Bronchus fibroblast of lung (primary cell): ENCODE measurements around the gene ZNF202. TPM values are rescaled to one million over a fixed set of nuclear protein-coding genes. Genes with fewer than 3 reads are reported as not detected.

Source experiments
- total RNA-seq: library from RNA; depleted of rRNA; stranded (reverse); fragments of >200 nt; gene quantifications from 2 replicates; pipeline ENCODE4 v1.2.3, GENCODE V29; 2015

ZNF202 gene
- 4.7 and 5.2 TPM in 2 replicates for total RNA-seq

DNA sequence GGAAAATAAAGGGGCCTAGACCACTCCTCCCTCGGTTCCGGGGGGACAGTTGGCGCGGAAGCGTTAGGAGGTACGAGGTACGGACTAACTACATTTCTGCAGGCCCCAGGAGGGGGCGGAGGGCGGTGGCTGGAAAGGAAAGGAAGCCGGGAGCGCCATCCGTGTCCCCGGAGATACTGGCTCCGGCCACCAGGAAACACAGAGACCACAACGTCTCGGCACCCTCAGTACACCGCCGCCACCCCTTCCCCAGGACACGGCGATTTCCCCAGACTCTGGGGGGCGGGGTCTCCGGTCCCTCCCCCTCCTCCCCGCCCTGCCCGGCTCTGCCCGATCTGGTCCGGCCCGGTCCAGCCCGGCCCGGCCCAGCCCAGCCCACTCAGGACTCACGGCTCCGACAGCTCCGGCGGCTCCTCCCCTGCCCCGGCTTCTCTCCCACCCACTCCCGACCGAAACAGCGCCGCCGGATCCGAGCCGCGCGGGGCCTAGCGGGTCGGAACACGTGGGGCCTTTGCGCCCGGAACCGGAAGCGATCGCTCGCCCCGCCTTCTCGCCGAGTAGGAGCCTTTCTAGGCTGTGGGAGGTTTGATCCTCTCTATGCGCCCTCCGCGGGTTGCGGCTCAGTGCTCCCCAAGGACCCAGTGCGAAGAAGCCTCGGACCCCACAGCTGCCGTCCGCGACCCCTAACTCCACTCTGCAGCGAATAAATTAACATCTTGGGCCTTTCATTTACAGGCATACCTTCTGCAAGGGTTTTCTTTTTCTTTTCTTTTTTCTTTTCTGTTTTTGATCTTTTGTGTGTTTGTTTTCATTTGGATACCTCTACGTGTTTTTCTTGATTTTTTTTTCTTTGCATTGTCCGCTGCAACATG is at the start of gene ZNF202:
ZNF202 (minus strand) TSS at position 502 of the 872 bp plus-strand sequence. CDS start 10,772 bp downstream, outside the sequence.

DNA sequence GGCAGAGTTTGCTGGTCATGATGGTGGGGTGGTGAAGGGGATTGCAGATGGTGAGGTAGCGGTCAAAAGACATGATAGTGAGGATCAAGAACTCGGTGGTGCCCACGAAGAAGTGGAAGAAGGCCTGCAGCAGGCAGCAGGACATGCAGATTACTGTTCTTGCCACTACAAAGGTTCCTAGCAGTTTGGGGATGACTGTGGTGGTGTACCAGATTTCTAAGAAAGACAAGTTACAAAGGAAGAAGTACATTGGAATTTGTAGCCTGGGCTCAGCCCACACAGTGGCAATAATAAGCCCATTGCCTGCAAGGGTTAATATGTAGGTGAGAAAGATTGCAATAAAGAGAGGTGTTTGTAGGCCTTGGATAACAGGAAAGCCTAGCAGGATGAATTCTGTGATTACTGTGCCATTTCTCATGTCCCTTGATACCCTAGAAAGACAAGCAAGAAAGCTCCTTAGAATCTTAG is 12.7 kb upstream of the ZNF202 start, which contains the start of gene OR6X1:
OR6X1 (minus strand) TSS at position 418 of the 468 bp plus-strand sequence; CDS start at position 418, 0 bp downstream.

Other genes starting within 250 kb of the ZNF202 start
- gene SCN3B, start 87.0 kb downstream of the ZNF202 start, total RNA-seq: not detected in 2 replicates
- gene OR6X1, start 12.9 kb upstream of the ZNF202 start, total RNA-seq: not detected in 2 replicates
- not detected in 2 replicates for gene OR6M1, start 64.7 kb upstream of the ZNF202 start, total RNA-seq
- not detected in 2 replicates for gene TMEM225, start 144.0 kb upstream of the ZNF202 start, total RNA-seq
- gene OR8D4, start 160.5 kb upstream of the ZNF202 start, total RNA-seq: not detected in 2 replicates
- not detected in 2 replicates for gene OR4D5, start 198.0 kb upstream of the ZNF202 start, total RNA-seq
- not detected in 2 replicates for gene OR6T1, start 202.2 kb upstream of the ZNF202 start, total RNA-seq
- gene OR10S1, start 236.1 kb upstream of the ZNF202 start, total RNA-seq: not detected in 2 replicates